GM21825 (cell line): ENCODE results near the gene C4orf17.
"Not testable (repeated sequence)": the region's sequence is repeated elsewhere in the genome, so short reads cannot be mapped to it uniquely, and the experiment has no call there.

Source experiments
- ATAC-seq: cut with Tn5 transposase; IDR thresholded peaks from one replicate; pipeline ENCODE4 v1.9.1; 2021; ENCODE audit warnings: mild to moderate bottlenecking, moderate library complexity; ENCODE audit not compliant: unreplicated experiment

Gene C4orf17

DNA sequence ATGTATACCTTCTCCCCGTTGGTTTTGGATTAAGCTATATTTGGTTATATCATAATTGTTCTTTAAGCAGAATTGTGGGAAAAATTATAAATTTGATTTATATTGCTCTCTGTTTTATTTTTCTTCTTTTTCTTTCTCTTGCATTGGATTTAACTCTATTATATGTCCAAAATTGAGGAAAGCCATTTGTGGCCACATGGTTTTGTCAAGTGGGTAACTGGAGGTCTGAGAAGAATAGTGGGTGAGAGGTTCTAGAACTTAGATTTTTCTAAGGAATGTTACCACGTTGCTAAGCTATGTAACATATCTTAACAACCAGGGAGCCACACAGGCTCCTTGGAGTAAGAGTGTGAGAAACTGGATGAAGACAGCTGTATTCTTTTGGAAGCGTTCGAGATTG is at the start of gene C4orf17:
C4orf17 (plus strand) TSS at position 301 of the 400 bp plus-strand sequence. CDS start 2,061 bp downstream, outside the sequence.
- ATAC-seq: no peak

DNA sequence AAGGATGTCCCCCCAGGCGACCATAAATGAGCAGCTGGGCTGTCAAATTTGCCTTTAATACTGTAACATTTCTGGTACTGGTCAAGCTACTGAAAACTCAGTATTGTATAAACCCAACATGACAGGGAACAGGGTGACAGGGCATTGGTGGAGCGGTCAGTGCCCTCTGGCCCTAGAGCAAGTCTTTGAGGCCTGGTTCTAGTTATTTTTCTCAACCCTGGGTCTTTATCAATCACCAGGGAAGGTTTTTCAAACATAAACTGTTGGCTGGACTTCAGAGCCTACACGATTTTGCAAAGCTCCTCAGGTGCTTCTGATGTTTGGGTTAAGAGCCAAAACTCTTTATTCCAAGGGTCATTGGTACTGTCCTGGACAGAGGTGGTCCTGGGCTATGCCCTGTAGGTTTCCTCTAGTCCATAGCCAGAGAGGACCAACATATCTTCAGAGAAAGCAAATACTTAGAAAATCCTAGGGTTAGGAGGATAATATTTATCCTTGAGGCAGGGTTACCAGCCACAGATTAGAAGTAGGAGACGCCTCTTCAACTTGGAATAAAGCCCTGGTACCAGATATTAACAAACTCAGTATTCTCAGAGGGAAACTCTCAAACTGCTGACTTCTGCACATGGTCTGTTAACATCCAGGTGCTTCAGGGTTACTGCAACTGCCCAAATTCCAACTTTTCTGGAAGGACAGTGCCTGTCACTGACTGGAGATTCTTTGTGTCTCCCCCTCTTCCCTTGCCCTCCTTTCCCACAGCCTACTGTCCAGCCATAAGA is 49.0 kb upstream of the C4orf17 start:
- ATAC-seq: no peak

DNA sequence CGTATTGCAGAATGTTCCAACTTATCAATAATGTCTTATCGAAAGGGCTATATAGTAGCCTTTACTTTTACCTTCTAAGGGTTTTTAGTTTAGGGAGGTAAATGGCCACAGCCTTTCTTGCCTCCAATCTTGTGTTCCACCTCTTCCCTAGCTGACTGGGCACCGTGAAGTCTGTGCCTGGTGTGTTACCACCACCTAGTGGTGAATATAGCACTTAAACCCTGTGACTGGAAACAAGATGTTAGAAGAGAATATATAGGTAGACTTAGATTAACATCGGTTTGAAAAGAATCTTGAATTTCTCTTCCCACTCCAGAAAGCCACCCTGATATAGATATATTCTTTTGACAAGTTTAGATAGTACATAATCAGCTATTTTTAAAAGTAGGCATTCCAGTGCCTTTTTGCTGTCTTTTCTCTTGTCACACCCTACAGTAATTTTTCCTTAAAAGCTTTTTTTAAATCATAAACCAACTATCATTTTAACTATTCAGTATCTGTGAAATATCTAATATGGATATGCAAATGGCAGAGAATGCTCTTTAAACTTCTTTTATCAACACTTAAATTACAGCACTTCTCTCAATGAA is 47.9 kb upstream of the C4orf17 start:
- peak; percentile 93 for ATAC-seq

DNA sequence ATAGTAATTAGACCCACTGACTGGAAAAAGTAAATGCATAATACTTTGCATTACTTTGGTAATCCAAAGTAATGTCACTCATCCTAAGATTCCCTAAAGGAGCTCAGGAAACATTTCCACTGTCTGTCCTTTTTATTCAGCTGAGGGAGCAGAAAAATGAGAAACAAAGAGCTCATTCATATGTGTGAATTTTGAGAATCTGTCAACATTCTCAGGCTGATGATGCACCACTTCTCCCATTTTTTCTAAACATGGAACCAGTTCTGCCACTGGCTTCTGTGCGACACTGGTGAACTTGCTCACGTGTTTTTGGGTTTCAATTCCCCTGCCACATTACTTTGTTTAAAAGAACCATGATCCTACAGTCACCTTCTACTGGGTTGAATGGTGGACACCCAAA is 47.3 kb upstream of the C4orf17 start:
- ATAC-seq: no peak

DNA sequence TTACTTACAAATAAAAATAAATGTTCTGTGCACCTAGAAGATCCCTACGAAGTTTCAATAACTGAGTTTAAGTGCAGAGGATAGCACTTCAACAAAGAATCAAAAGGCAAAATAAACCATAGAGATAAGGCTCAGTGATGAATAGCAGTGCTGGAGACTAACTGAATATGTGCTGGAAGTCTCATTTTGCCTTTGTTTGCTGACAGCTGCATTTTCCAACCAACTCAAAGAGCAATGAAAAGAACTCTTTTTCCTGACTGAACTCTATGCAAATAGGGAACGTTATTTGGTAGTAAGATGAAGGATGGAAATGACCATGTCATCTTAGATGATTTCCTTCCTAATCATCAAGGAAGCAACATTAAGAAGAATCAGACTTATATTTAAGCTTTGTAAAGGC is 42.9 kb upstream of the C4orf17 start:
- no peak for ATAC-seq

DNA sequence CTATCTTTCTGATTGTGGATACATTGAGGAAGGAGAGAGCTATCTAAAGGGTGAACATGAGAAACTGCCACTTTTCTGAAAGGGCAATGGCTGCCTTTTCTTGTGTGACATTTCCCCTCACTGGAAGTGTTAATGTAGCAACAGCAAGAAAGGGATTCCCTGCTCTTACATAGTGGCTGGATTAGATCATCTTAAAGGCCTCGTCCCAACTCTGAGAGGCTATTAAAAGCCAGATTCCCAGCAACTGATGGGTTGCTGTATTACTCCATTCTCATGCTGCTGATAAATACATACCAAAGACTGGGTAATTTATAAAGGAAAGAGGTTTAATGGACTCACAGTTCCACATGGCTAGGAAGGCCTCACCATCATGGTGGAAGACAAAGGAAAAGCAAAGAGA is 41.9 kb upstream of the C4orf17 start:
- ATAC-seq: no peak

DNA sequence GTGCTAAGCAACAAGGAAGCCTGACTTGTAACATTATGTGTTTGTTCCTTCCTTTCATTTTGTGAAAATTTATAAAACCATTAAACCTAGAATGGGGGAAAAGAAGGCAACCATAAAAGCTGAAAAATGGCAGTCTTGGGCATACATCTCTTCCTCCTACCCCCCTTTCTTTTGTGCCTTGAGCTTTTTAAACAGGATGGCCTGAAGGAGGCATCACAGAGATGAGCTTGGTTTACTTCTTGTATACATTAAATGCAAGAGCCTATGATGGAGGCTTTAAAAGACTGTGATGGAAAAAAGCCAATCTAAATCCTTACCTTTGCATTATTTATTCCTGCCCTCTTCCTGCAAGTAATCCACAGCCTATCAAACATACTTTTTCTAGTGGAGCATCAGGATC is 39.5 kb upstream of the C4orf17 start:
- ATAC-seq: no peak

DNA sequence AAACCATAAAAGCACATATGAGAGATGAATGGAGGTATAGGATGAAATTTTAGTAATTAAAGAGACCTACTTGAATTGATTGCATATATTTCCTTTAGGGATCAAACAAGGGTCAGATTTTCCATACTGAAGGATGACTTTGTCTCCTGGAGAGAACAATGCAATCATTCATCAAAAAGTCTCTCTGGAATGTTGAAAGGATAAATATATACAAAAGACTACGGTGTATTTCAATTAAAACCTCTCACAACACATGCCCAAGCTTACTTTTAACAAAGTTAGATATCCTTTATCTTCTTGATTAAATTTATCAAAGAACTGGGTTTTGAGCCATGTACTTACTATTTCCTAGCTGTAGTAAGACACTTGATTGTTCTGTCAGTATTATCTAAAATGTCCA is 38.9 kb upstream of the C4orf17 start:
- no peak for ATAC-seq

DNA sequence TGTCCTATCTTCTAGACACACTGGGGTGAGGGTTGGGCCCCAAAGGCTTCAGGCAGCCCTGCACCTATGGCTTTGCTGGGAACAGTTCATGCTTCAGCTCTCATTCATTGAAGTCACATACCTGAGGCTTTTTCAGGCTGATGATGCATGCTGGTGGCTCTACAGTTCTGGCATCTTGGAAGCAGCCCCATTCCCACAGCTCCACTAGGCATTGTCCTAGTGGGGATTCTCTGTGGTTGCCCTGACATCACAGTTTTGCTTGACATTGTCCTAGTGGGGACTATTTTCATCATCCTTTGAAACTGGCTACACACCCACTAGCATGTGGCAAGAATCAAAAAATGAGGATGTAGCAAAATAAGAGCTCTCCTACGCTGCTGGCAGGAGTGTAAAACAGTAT is 37.7 kb upstream of the C4orf17 start:
- ATAC-seq: no peak

DNA sequence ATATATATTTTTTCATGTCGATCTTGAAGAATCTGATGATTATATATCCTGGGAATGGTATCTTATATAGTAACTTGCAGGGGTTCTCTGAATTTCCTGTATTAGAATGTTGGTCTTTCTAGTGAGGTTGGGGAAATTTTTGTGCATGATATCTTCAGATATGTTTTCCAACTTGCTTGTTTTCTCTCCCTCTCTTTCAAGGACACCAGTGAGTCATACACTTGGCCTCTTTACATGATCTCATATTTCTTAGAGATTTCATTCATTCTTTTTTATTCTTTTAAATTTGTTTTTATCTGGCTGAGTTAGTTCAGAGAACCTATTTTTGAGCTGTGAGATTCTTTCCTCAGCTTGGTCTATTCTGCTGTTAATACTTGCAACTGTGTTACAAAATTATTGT is 27.2 kb upstream of the C4orf17 start:
- no peak for ATAC-seq

DNA sequence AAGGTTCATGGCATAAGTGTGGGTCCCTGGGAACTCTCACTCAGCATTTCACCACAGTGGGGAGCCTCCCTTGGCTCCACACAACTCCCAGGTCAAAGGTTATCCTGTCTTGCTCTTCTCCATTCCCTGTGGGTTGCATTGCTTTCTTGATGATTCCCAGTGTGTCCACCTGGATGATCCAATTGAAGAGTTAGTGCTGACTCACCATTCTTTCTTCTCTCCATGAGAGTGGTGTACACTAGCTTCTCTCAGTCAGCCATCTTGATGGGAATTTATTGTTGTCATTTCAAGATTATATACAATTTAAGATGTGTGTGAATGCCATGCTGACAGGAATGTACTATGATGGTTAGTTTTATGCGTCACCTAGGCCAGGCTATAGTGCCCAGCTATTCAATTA is 25.6 kb upstream of the C4orf17 start:
- ATAC-seq: no peak

DNA sequence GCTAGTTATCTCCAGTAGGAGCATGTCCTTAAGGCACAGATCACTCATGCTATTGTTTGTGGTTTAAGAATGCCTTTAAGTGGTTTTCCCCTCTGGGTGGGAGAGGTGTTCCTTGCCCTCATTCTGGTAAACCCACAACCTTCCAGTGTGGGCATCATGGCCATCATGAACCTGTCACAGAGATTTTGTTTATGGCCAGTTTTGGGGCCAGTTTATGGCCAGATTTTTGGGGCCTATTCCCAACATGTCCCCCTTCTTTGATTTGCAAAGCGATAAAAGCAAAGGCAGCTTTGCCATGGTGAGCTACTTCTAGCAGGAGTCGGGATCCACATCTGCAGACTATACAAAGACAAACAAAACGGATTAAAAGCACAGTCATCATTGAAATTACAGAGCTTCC is 24.2 kb upstream of the C4orf17 start:
- ATAC-seq: not testable (repeated sequence)

DNA sequence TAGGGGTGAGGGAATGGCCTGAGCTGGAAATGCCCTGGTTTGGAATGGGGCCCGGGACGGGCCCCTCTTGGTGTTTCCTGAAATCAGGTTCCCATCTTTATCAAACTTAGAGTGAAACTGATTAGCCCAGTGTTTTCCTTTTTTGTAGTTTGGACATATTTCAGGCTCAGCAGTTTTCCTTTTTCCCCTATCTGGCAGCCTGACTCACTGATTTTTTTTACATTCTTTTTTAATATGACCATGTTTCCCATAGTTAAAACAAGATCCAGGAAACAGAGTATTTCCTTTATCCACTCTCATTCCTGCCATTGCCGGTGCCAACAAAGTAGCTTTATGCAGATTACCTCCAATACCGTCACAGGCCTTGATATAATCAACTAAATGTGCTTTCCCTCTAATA is 20.5 kb upstream of the C4orf17 start:
- no peak for ATAC-seq

DNA sequence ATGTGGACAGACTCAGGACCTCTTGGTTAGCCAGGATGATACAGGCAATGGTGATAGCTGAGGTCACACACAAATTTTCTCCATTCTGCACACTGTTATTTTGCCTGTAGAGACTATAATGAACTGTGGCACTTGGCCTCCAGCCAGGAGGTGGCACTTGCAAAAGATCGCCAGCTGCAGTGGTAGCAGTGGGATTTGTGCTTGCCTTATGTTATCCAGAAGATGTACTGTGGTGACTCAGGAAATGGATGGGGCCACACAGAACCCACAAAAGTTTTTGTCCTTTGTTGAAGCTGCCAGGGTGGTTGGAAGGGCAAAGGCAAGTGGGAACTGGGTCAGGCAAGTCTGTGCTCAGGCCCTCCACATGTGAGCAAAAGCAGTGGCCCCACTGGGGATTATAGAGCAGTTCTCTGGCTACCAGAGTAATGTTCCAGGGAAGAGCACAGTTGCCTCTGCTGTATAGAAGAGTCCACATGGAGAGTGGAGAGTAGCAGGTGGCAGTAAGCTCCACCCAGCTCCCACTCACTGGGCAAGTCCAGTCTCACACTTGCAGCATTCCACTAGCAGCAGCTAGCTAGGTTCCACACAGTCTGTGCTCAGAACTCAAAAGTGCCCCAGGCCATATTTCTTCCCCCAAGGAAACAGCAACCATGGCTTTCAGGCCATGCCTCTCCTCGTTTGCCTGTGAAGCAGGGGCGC is 5.9 kb upstream of the C4orf17 start:
- ATAC-seq: no peak

DNA sequence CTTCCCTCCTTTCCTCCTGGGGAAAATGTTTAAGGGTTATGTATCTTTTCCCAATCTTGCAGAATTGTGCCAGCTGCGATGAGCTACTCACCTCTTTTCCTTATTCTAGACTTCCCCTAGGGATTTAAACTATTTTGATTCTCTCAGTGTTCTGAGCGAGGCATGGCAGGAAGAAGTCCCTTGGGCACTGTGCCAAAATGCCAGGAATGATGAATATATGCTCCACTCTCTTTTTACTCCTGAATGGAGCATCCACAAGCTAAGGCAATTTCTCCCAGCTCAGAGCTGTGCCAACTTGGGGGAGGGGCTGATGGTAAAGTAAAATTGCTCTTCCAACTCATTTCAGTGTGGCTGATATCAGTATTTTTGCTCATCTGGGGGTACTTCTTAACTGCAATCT is 4.0 kb upstream of the C4orf17 start:
- no peak for ATAC-seq

DNA sequence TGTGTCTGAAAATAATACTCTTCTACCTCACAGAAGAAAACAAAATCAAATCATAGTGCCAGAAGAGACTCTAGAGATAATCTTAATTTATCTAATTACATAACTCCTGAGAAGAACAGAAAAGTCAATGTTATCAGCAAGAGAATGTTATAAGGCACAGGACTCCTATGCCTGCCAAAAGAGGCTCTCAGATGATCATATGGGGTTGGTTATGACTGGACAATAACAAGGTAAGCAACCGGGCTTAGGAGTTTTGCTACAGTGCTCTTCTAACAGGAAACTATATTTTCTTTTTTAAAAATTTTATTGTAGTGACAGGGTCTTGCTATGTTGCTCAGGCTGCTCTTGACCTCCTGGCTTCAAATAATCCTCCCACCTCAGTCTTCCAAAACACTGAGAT is 3.5 kb upstream of the C4orf17 start:
- no peak for ATAC-seq

DNA sequence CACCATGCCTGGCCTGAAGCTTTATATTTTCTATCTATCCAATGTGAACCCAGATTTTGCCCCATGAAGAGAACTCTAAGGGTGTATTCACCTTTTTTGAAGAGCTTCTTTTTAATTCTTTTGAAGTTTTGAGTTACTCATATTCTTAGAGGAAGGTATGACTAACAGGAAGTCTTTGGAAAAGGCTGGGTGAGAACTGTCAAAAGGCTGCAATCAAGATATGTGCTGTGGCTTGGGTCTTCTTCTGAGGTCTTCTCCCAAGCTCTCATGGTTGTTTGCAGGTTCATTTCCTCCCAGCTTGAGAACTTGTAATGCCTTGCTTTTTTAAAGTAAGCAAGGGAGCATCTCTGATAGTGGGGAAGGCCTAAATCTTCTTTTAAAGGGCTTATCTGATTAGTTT is 3.1 kb upstream of the C4orf17 start:
- no peak for ATAC-seq

DNA sequence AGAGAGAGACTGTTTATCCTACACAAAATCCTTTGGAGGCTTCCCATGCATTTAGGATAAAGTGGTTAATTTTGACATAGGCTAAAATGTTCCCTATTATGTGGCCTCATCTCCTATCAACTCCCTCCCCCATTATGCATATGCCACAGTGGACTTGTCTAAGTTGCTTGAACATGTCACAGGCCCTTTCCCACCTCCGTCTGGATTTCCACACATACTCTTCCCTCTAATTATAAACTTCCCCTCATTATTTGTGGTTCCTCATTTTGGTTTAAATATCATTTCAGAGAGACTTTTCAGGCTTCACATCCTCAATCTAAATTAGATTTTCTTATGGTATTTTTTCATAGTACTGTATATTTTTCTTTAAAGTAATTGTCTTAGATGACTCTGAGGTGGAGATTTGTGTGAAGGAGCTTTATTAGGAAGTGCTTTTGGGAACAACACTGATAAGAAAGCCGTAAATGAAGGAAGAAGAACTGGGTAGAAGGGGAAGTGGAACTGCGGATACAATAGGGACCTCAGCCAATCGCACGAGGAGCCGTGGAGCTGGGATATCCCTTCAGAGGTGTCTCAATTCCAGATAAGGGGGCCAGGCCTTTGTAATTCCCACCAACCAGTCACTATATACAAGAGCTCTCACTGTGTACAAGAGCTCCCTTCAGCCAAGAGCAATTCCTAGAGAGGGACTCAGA is 7.9 kb downstream of the C4orf17 start:
- no peak for ATAC-seq

DNA sequence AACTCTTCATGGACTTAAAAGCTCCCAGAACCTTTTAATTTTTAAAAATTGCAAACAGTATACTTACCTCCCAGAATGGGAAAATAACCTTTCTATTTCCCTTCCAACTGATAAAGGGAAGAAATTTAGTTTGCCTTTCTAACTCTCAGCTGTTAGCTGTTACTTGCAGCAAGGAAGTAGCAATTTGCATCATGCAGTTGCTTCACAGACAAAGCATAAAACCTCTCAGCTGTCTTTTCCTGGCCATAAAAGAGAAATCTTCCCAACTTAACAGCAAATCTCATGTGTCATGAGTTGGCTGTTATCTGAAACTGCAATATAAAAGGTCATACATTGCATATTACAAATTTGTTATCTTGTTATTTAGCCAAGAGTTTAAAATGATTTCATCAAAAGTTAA is 18.4 kb downstream of the C4orf17 start:
- no peak for ATAC-seq

DNA sequence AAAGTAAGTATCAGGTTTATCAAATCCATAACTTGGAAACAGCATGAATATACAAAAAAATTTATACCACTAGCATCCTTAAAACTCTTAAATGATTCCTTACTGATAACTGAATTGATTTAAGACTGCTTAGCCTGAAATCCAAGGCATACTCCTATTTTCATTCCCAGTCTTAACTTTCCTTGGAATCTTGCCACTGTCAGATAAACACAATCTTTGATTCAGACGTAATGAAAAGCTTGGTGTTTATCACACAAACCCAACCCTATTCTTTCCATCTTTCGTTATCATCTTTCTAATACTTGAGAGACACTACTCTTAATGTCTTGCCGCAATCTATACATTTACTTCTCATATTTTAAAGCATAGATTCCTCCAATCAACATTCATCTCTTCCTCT is 19.1 kb downstream of the C4orf17 start:
- ATAC-seq: no peak

DNA sequence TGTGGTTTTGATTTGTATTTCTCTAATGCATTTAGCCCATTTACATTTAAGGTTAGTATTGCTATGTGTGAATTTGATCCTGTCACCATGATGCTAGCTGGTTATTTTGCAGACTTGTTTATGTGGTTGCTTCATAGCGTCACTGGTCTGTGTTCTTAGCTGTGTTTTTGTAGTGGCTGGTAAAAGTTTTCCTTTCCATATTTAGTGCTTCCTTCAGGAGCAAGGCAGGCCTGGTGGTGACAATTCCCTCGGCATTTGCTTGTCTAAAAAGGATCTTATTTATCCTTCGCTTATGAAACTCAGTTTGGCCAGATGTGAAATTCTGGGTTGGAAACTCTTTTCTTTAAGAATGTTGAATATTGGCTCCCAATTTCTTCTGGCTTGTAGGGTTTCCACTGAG is 23.9 kb downstream of the C4orf17 start:
- not testable (repeated sequence) for ATAC-seq

DNA sequence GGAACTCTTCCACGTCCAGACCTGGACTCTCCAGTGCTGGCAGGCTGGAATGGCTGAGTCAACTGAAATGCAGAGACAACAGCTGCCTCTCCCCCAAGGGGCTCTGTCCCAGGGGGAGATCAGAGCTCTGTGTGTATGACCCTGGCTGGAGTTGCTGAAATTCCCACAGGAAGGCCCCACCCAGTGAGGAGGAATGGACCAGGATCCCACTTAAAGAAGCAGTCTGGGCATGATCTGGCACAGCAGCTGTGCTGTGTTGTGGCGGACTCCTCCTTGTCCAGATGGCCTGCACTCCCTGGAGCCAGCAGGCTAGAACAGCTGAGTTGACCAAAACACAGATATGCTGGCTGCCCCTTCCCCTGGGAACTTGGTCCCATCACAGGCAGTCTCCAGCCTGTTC is 25.4 kb downstream of the C4orf17 start:
- ATAC-seq: no peak
